H1 (cell line): Measurements from ENCODE around the gene ALG5. TPM values are rescaled to one million over a fixed set of nuclear protein-coding genes. Genes with fewer than 3 reads are reported as not detected.

Experiments used
- CTCF ChIA-PET: fragments of 300-600 bp; sonication (Branson Sonifier 250); formaldehyde crosslinking; loops from one replicate; lab custom pipeline; 2021; ENCODE audit not compliant: partially characterized antibody; lab: Charles Lee
- POLR2A ChIA-PET: fragments of 300-600 bp; sonication (Branson Sonifier 250); formaldehyde crosslinking; loops from one replicate; lab custom pipeline; 2021; ENCODE audit warnings: inconsistent platforms; ENCODE audit not compliant: partially characterized antibody; lab: Charles Lee
- DNase-seq, 2 experiments: peaks; one replicate each; pipeline versions ENCODE4 v3.0.0 to v3.0.0-alpha.2; 2010 to 2022; ENCODE audit warnings: low spot score in 2 of 2, low read depth in 1 of 2, mixed read lengths in 1 of 2
- FAIRE-seq: peaks from 2 replicates; lab custom pipeline; 2011; peaks lifted over from hg19 to GRCh38; lab: Jason Lieb, UNC
- H2AFZ ChIP-seq: 2 replicates; pipeline ENCODE4 v1.8.1; 2012; ENCODE audit warnings: low read length, inconsistent platforms
- H2AK5ac ChIP-seq: 2 replicates; pipeline ENCODE4 v1.6.1; 2013; ENCODE audit warnings: low read depth, low read length
- H2BK120ac ChIP-seq: replicated peaks from 2 replicates; pipeline ENCODE3; 2013; ENCODE audit warnings: low read depth, low read length, inconsistent platforms
- H2BK12ac ChIP-seq: 2 replicates; pipeline ENCODE4 v1.6.1; 2013; ENCODE audit warnings: low read depth, low read length
- H2BK15ac ChIP-seq: 2 replicates; pipeline ENCODE4 v1.6.1; 2013; ENCODE audit warnings: low read length
- H2BK20ac ChIP-seq: 2 replicates; pipeline ENCODE4 v1.6.1; 2013; ENCODE audit warnings: low read length
- H2BK5ac ChIP-seq: 2 replicates; pipeline ENCODE4 v1.6.1; 2013; ENCODE audit warnings: low read depth, low read length
- H3K14ac ChIP-seq: 2 replicates; pipeline ENCODE4 v1.6.1; 2013; ENCODE audit warnings: inconsistent platforms; ENCODE audit not compliant: insufficient read length
- H3K18ac ChIP-seq: 2 replicates; pipeline ENCODE4 v1.6.1; 2013; ENCODE audit warnings: low read length; ENCODE audit errors: extremely low read depth
- H3K23ac ChIP-seq: 2 replicates; pipeline ENCODE4 v1.6.1; 2013; ENCODE audit warnings: inconsistent platforms; ENCODE audit not compliant: insufficient read length
- H3K23me2 ChIP-seq: 2 replicates; pipeline ENCODE4 v1.6.1; 2013; ENCODE audit warnings: low read depth, low read length
- H3K27ac ChIP-seq: 2 replicates; pipeline ENCODE4 v1.6.1; 2011; ENCODE audit warnings: low read depth, low read length, inconsistent platforms
- H3K27me3 ChIP-seq, 4 experiments: replicated peaks in 1 of 4; 1 replicate in 1 of 4; 2 replicates in 3 of 4; pipeline versions ENCODE4 v1.6.1 to v1.8.1; 2011 to 2013; ENCODE audit warnings: low read length in 3 of 4, mild to moderate bottlenecking in 3 of 4, inconsistent platforms in 2 of 4, mixed read lengths in 2 of 4, moderate library complexity in 1 of 4; ENCODE audit not compliant: control insufficient read depth in 3 of 4, insufficient read depth in 3 of 4; ENCODE audit errors: extremely low read depth in 1 of 4
- H3K36me3 ChIP-seq, 4 experiments: 2 replicates each; pipeline versions ENCODE4 v1.6.1 to v1.8.1; 2011 to 2013; ENCODE audit warnings: mild to moderate bottlenecking in 4 of 4, low read length in 3 of 4, moderate library complexity in 2 of 4, control low read depth in 1 of 4, inconsistent platforms in 1 of 4; ENCODE audit not compliant: insufficient read depth in 4 of 4, control insufficient read depth in 2 of 4
- H3K4ac ChIP-seq: replicated peaks from 2 replicates; pipeline ENCODE3; 2013; ENCODE audit warnings: low read length, low read depth, mixed read lengths, inconsistent platforms; ENCODE audit not compliant: insufficient read length
- H3K4me1 ChIP-seq, 4 experiments: replicated peaks in 1 of 4; 1 replicate in 1 of 4; 2 replicates in 3 of 4; pipeline versions ENCODE4 v1.6.1 to v1.8.1; 2011 to 2013; ENCODE audit warnings: low read length in 3 of 4, inconsistent platforms in 2 of 4, mixed read lengths in 1 of 4; ENCODE audit not compliant: insufficient read depth in 4 of 4, control insufficient read depth in 3 of 4
- H3K4me2 ChIP-seq, 2 experiments: 2 replicates each; pipeline versions ENCODE4 v1.6.1 to v1.8.1; 2011 to 2013; ENCODE audit warnings: low read depth in 2 of 2, low read length in 2 of 2, control low read depth in 1 of 2, inconsistent platforms in 1 of 2, mild to moderate bottlenecking in 1 of 2; ENCODE audit not compliant: insufficient read depth in 1 of 2
- H3K4me3 ChIP-seq, 4 experiments: fragments of 200-600, 300-600 bp in 1 of 4; sonication (generic), shearing (Covaris generic), sonication (Bioruptor Twin) in 1 of 4; 2 replicates each; pipeline versions ENCODE4 v1.5.1 to v1.8.1; 2011 to 2016; ENCODE audit warnings: low read length in 4 of 4, low read depth in 3 of 4, control low read depth in 2 of 4, inconsistent platforms in 2 of 4, mild to moderate bottlenecking in 2 of 4, mixed read lengths in 1 of 4, moderate library complexity in 1 of 4; ENCODE audit not compliant: insufficient read depth in 2 of 4; ENCODE audit errors: extremely low read depth in 1 of 4
- H3K56ac ChIP-seq: replicated peaks from 2 replicates; pipeline ENCODE3; 2013; ENCODE audit warnings: low read depth, mild to moderate bottlenecking, mixed read lengths, low read length, inconsistent platforms; ENCODE audit not compliant: insufficient read length
- H3K79me1 ChIP-seq: 2 replicates; pipeline ENCODE4 v1.6.1; 2013; ENCODE audit warnings: low read depth, low read length, control low read depth
- H3K79me2 ChIP-seq, 2 experiments: 2 replicates each; pipeline versions ENCODE4 v1.6.1 to v1.8.1; 2012 to 2013; ENCODE audit warnings: low read length in 2 of 2, mild to moderate bottlenecking in 2 of 2, inconsistent platforms in 1 of 2; ENCODE audit not compliant: insufficient read depth in 2 of 2, control insufficient read depth in 1 of 2
- H3K9ac ChIP-seq, 4 experiments: replicated peaks in 1 of 4; 1 replicate in 1 of 4; 2 replicates in 3 of 4; pipeline versions ENCODE4 v1.6.1 to v1.8.1; 2011 to 2013; ENCODE audit warnings: low read depth in 3 of 4, low read length in 3 of 4, control low read depth in 2 of 4, mild to moderate bottlenecking in 2 of 4, moderate library complexity in 2 of 4, inconsistent platforms in 1 of 4; ENCODE audit errors: extremely low read depth in 1 of 4
- H3K9me3 ChIP-seq, 2 experiments: 2 replicates each; pipeline versions ENCODE4 v1.6.1 to v1.8.1; 2012 to 2013; ENCODE audit warnings: mild to moderate bottlenecking in 2 of 2, moderate library complexity in 2 of 2, control low read depth in 1 of 2, inconsistent platforms in 1 of 2, low read depth in 1 of 2, low read length in 1 of 2, mixed read lengths in 1 of 2; ENCODE audit not compliant: insufficient read depth in 2 of 2
- H4K20me1 ChIP-seq, 2 experiments: replicated peaks in 1 of 2; 2 replicates each; pipeline versions ENCODE3 to v1.8.1; 2011 to 2013; ENCODE audit warnings: inconsistent platforms in 2 of 2, low read length in 2 of 2, mild to moderate bottlenecking in 1 of 2; ENCODE audit not compliant: insufficient read depth in 2 of 2, control insufficient read depth in 1 of 2
- H4K5ac ChIP-seq: 2 replicates; pipeline ENCODE4 v1.6.1; 2013; ENCODE audit warnings: low read length, low read depth, mixed read lengths, inconsistent platforms; ENCODE audit not compliant: insufficient read length
- H4K8ac ChIP-seq: 2 replicates; pipeline ENCODE4 v1.8.0; 2013; ENCODE audit warnings: mild to moderate bottlenecking, moderate library complexity, low read length, inconsistent platforms; ENCODE audit not compliant: insufficient read depth; ENCODE audit errors: extremely low read depth
- H4K91ac ChIP-seq: replicated peaks from 2 replicates; pipeline ENCODE3; 2013; ENCODE audit warnings: low read length, mixed read lengths, inconsistent platforms; ENCODE audit not compliant: insufficient read length
- ASH2L ChIP-seq: fragments of 200-600, 300-600 bp; sonication (generic); IDR thresholded peaks from one replicate; pipeline ENCODE4 v1.7.1; 2017; ENCODE audit warnings: low read length
- BRCA1 ChIP-seq: IDR thresholded peaks from 2 replicates; pipeline ENCODE4 v1.6.1; 2012; ENCODE audit warnings: low read depth, low read length, improper control_type of control experiment
- CREB1 ChIP-seq: IDR thresholded peaks from 2 replicates; pipeline ENCODE4 v1.6.1; 2012; ENCODE audit warnings: inconsistent platforms
- EP300 ChIP-seq, 2 experiments: IDR thresholded peaks; 1 replicate in 1 of 2; 2 replicates in 1 of 2; pipeline ENCODE4 v1.6.1; 2011 to 2012; ENCODE audit warnings: low read depth in 2 of 2, low read length in 2 of 2, mild to moderate bottlenecking in 2 of 2, borderline replicate concordance in 1 of 2, inconsistent platforms in 1 of 2, moderate library complexity in 1 of 2
- FOSL1 ChIP-seq: IDR thresholded peaks from 2 replicates; pipeline ENCODE4 v1.6.1; 2011; ENCODE audit warnings: mild to moderate bottlenecking, low read depth, low read length, moderate library complexity; ENCODE audit not compliant: insufficient read depth
- JUN ChIP-seq: IDR thresholded peaks from 2 replicates; pipeline ENCODE4 v1.6.1; 2011; ENCODE audit warnings: low read depth, mild to moderate bottlenecking, improper control_type of control experiment, low read length
- JUND ChIP-seq: IDR thresholded peaks from 2 replicates; pipeline ENCODE4 v1.6.1; 2011; ENCODE audit warnings: mild to moderate bottlenecking, improper control_type of control experiment, low read length
- RAD21 ChIP-seq, 2 experiments: IDR thresholded peaks in 1 of 2; conservative IDR thresholded peaks in 1 of 2; 2 replicates each; pipeline ENCODE4 v1.6.1; 2011; ENCODE audit warnings: low read depth in 2 of 2, low read length in 2 of 2, improper control_type of control experiment in 1 of 2, inconsistent platforms in 1 of 2, mild to moderate bottlenecking in 1 of 2, moderate library complexity in 1 of 2
- SAP30 ChIP-seq: fragments of 300-600 bp; sonication (generic); IDR thresholded peaks from 2 replicates; pipeline ENCODE4 v1.7.1; 2012; ENCODE audit warnings: low read length, moderate library complexity, mild to moderate bottlenecking, inconsistent platforms; ENCODE audit not compliant: insufficient read depth, insufficient replicate concordance
- SIRT6 ChIP-seq: IDR thresholded peaks from one replicate; pipeline ENCODE4 v1.7.1; 2012; ENCODE audit warnings: low read length, inconsistent platforms
- SP1 ChIP-seq: IDR thresholded peaks from 2 replicates; pipeline ENCODE4 v1.6.1; 2011; ENCODE audit warnings: low read depth, low read length
- TCF12 ChIP-seq: IDR thresholded peaks from 2 replicates; pipeline ENCODE4 v1.6.1; 2011; ENCODE audit warnings: low read depth, mild to moderate bottlenecking, low read length
- ZNF274 ChIP-seq: IDR thresholded peaks from 2 replicates; pipeline ENCODE4 v1.7.0; 2012; ENCODE audit warnings: low read length, borderline replicate concordance; ENCODE audit errors: extremely low read depth
- WGBS, 2 experiments: shearing (Covaris generic) in 1 of 2; methylation state at CpG; one replicate each; pipeline versions ENCODE4 v1.1.6 to v1.1.7; 2013 to 2015; ENCODE audit warnings: low lambda C conversion rate in 2 of 2, mixed read lengths in 2 of 2, inconsistent platforms in 1 of 2, low coverage in 1 of 2, missing lambda C conversion rate in 1 of 2; ENCODE audit not compliant: insufficient replicate concordance in 2 of 2, insufficient coverage in 1 of 2, insufficient read length in 1 of 2; ENCODE audit errors: extremely low coverage in 1 of 2, missing lambda C conversion rate in 1 of 2; 5-methylcytosine and 5-hydroxymethylcytosine counted together
- polyA plus RNA-seq, 7 experiments: library from polyadenylated mRNA; depleted of rRNA in 3 of 7; stranded (reverse) in 5 of 7; unstranded in 2 of 7; fragments of >200 nt in 5 of 7; fragments of 200-250 nt in 2 of 7; gene quantifications; 1 replicate in 5 of 7; 2 replicates in 1 of 7; 4 replicates in 1 of 7; pipeline versions ENCODE4 v1.2.1 to v1.2.3, GENCODE V29; 2011 to 2013; ENCODE audit warnings: missing spikeins in 2 of 7, mixed read lengths in 2 of 7
- total RNA-seq: library from RNA; stranded (reverse); fragmentation: NEBNext Ultra II Directional; extraction: Animal tissue kit (Norgen Biotek cat#: 25700); gene quantifications from 2 replicates; pipeline ENCODE4 v1.2.1, GENCODE V29; 2021
- TF ChIP-seq, protein P1 (sequence below): IDR thresholded peaks from 2 replicates; pipeline ENCODE4 v1.6.1; 2012; ENCODE audit warnings: inconsistent platforms

Gene ALG5
- total and polyA plus RNA-seq, 2 of the 8 experiments (the other 6 are each of a cell fraction or from before 2014, with no cell fraction given), result 15.0 to 24.3 TPM

GRCh38 chr13:37010424-37010823, 11.3 kb upstream of the ALG5 start:
- Histone ChIP-seq H4K8ac (no peak overlapping the region; the same call in 1 of the 2 replicates), H3K14ac (no peak overlapping the region), H3K4me2 (no peak overlapping the region), H4K20me1 (no peaks in the 10 kb centered on the region), H2BK5ac (no peak overlapping the region), H2BK15ac (no peak overlapping the region), H3K79me1 (no peaks in the 10 kb centered on the region), H3K4me1 (peaks cover 0 to 3% (median 0%) of the 10 kb centered on the region in 4 experiments; a peak in 2 of 7 replicates), H3K27ac (no peak overlapping the region), H3K23ac (no peak overlapping the region), H2BK120ac (no peak overlapping the region), H2AK5ac (no peak overlapping the region), H3K36me3 (peaks cover 14 to 71% (median 40%) of the 10 kb centered on the region in 4 experiments), H3K9me3 (no peaks in the 10 kb centered on the region), H3K9ac (no peak overlapping the region), H4K5ac (no peak overlapping the region), H2BK20ac (no peak overlapping the region), H3K4me3 (no peak overlapping the region), H3K23me2 (no peaks in the 10 kb centered on the region), H4K91ac (no peak overlapping the region), H3K79me2 (no peaks in the 10 kb centered on the region), H2BK12ac (no peak overlapping the region), H3K18ac (no peak overlapping the region), H2AFZ (no peak overlapping the region), H3K27me3 (no peaks in the 10 kb centered on the region), H3K4ac (no peak overlapping the region), H3K56ac (no peak overlapping the region)
- DNase-seq (no peak), FAIRE-seq (no peak)
- ChIA-PET POLR2A (interaction anchor here (0.8 to 7.6 kb wide), 5 partner anchors 10 to 33 kb away, joined by 3 to 59 read pairs (median 3); partner anchors contain the start of genes ALG5 and EXOSC8), CTCF (no interaction called here)
- WGBS, 2 experiments, result 79% methylated on average over 1 of the region's 1 CpG; no CpG with 5 or more reads in 1 of the 2 experiments
- no peak for TF ChIP-seq EP300 (IDR thresholded peaks at IDR 0.05; ENCODE audit: borderline replicate concordance in 1 of 2, low read depth in 2 of 2, low read length in 2 of 2)
- TF ChIP-seq SP1, result no peak
- TF ChIP-seq CREB1, result no peak
- TF ChIP-seq ZNF274, result no peak
- TF ChIP-seq SAP30, result no peak
- no peak for TF ChIP-seq ASH2L
- TF ChIP-seq TCF12, result no peak
- TF ChIP-seq BRCA1, result no peak
- no peak for TF ChIP-seq JUN
- no peak for TF ChIP-seq SIRT6
- TF ChIP-seq, protein P1, sequence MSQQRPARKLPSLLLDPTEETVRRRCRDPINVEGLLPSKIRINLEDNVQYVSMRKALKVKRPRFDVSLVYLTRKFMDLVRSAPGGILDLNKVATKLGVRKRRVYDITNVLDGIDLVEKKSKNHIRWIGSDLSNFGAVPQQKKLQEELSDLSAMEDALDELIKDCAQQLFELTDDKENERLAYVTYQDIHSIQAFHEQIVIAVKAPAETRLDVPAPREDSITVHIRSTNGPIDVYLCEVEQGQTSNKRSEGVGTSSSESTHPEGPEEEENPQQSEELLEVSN, result no peak
- no peak for TF ChIP-seq JUND
- TF ChIP-seq RAD21 (IDR thresholded peaks at IDR 0.05 in 1 of 2, conservative IDR thresholded peaks at IDR 0.05 in 1 of 2; ENCODE audit: low read depth in 2 of 2, low read length in 2 of 2), result no peak
- TF ChIP-seq FOSL1, result no peak
